LNCAP (cell line): ENCODE data around the gene C1QL4.

Experiments
- CTCF ChIP-seq: fragments of 450-650 bp; IDR thresholded peaks from 2 replicates; pipeline ENCODE4 v1.5.1; 2017; ENCODE audit warnings: mild to moderate bottlenecking

C1QL4 gene

GRCh38 chr12:49366652-49367380 lies 29.8 kb upstream of the C1QL4 start:
- no peak for TF ChIP-seq CTCF

- no peak for TF ChIP-seq CTCF
These were observed 29.2 kb upstream of the C1QL4 start for GRCh38 chr12:49366096-49366651.

- TF ChIP-seq CTCF, result no peak
These were observed 28.6 kb upstream of the C1QL4 start for GRCh38 chr12:49365542-49365941.

- no peak for TF ChIP-seq CTCF
These were observed 28.0 kb upstream of the C1QL4 start for GRCh38 chr12:49364989-49365388.

- no peak for TF ChIP-seq CTCF
These were observed 25.1 kb upstream of the C1QL4 start for GRCh38 chr12:49362077-49362476.

- no peak for TF ChIP-seq CTCF
These were observed 22.7 kb upstream of the C1QL4 start for GRCh38 chr12:49359671-49360070.

GRCh38 chr12:49358483-49359141 lies 21.6 kb upstream of the C1QL4 start:
- peak; percentile 82 for TF ChIP-seq CTCF
